AG04450 (cell line): ENCODE data around the gene ITGAD. TPM values are rescaled to one million over a fixed set of nuclear protein-coding genes. Genes with fewer than 3 reads are reported as not detected.
"Not testable (repeated sequence)": the region's sequence is repeated elsewhere in the genome, so short reads cannot be mapped to it uniquely, and the experiment has no call there.

Experiments used
- CTCF ChIA-PET: fragments of 300-600, 350-600 bp; formaldehyde crosslinking; extraction: SDS; loops from one replicate; lab custom pipeline; 2022; ENCODE audit warnings: antibody characterized with exemption, inconsistent platforms; lab: Charles Lee
- POLR2A ChIA-PET: fragments of 350-600 bp; formaldehyde crosslinking; extraction: SDS; loops from one replicate; lab custom pipeline; 2021; ENCODE audit warnings: antibody characterized with exemption, inconsistent platforms; lab: Yijun Ruan, JAX
- DNase-seq: peaks from one replicate; pipeline ENCODE4 v3.0.0-alpha.2; 2011; ENCODE audit warnings: low read depth, low spot score
- H3K27ac ChIP-seq: one replicate; pipeline ENCODE4 v1.5.1; 2012; ENCODE audit warnings: low read depth, low read length, control low read depth
- H3K27me3 ChIP-seq: one replicate; pipeline ENCODE4 v1.6.0; 2012; ENCODE audit warnings: low read length; ENCODE audit not compliant: control insufficient read depth, insufficient read depth
- H3K4me3 ChIP-seq: 2 replicates; pipeline ENCODE4 v1.5.1; 2011; ENCODE audit warnings: mild to moderate bottlenecking, low read depth, low read length, control low read depth
- H3K9me3 ChIP-seq: 2 replicates; pipeline ENCODE4 v1.5.1; 2012; ENCODE audit warnings: low read length; ENCODE audit not compliant: control insufficient read depth, insufficient read depth
- CTCF ChIP-seq: IDR thresholded peaks from 2 replicates; pipeline ENCODE4 v1.5.1; 2011; ENCODE audit warnings: low read depth, low read length, control low read depth, inconsistent platforms
- polyA plus RNA-seq: library from polyadenylated mRNA; depleted of rRNA; stranded (reverse); fragments of >200 nt; gene quantifications from 2 replicates; pipeline ENCODE4 v1.2.3, GENCODE V29; 2011

The ITGAD gene
- polyA plus RNA-seq, 1 experiment, result not detected

- Histone ChIP-seq H3K9me3 (no peaks in the 10 kb centered on the region; the same call in 1 of the 2 replicates), H3K27me3 (peaks cover 5% of the 10 kb centered on the region), H3K27ac (no peak overlapping the region), H3K4me3 (no peak overlapping the region)
- CTCF ChIA-PET, result no interaction called here
- POLR2A ChIA-PET, result no interaction called here
- no peak for DNase-seq
- no peak for TF ChIP-seq CTCF
These were observed 42.4 kb downstream of the ITGAD start for GRCh38 chr16:31435341-31436220.

- DNase-seq, result no peak
- ChIA-PET CTCF (interaction anchor here (1.1 kb wide), 1 partner anchor 25 kb away, joined by 3 read pairs; no protein-coding TSS in a partner anchor), POLR2A (no interaction called here)
- Histone ChIP-seq H3K27me3 (peaks cover 3% of the 10 kb centered on the region), H3K9me3 (no peaks in the 10 kb centered on the region; the same call in 1 of the 2 replicates), H3K4me3 (no peak overlapping the region), H3K27ac (no peak overlapping the region)
- TF ChIP-seq CTCF, result no peak
These were observed 43.3 kb downstream of the ITGAD start for GRCh38 chr16:31436221-31437045.

- Histone ChIP-seq H3K27me3 (peaks cover 3% of the 10 kb centered on the region), H3K4me3 (no peak overlapping the region), H3K27ac (no peak overlapping the region), H3K9me3 (peaks cover 3% of the 10 kb centered on the region; the same call in 1 of the 2 replicates)
- ChIA-PET CTCF (interaction anchor here (0.6 kb wide), 1 partner anchor 12 kb away, joined by 4 read pairs; no protein-coding TSS in a partner anchor), POLR2A (no interaction called here)
- no peak for DNase-seq
- no peak for TF ChIP-seq CTCF
These were observed 45.3 kb downstream of the ITGAD start for GRCh38 chr16:31438414-31438813.

GRCh38 chr16:31439023-31439422 lies 45.9 kb downstream of the ITGAD start:
- H3K9me3 ChIP-seq, H3K27me3 ChIP-seq, DNase-seq, POLR2A ChIA-PET, H3K27ac ChIP-seq, H3K4me3 ChIP-seq: not testable (repeated sequence)
- CTCF ChIA-PET, result interaction anchor here (0.6 kb wide), 1 partner anchor 11 kb away, joined by 4 read pairs; no protein-coding TSS in a partner anchor

- Histone ChIP-seq H3K9me3 (peaks cover 3% of the 10 kb centered on the region; the same call in 1 of the 2 replicates), H3K27ac (no peak overlapping the region), H3K4me3 (no peak overlapping the region), H3K27me3 (peaks cover 3% of the 10 kb centered on the region)
- TF ChIP-seq CTCF, result no peak
- no peak for DNase-seq
- ChIA-PET POLR2A (no interaction called here), CTCF (interaction anchor here (1.0 to 1.4 kb wide), 4 partner anchors 12 to 429 kb away, joined by 3 to 4 read pairs (median 3); no protein-coding TSS in a partner anchor)
These were observed 46.4 kb downstream of the ITGAD start for GRCh38 chr16:31439519-31439918.
